Activated T-cell treated with anti-CD3 and anti-CD28 coated beads for 1 hour (primary cell): ENCODE results near the gene ITIH2.
"Not testable (repeated sequence)": the region's sequence is repeated elsewhere in the genome, so short reads cannot be mapped to it uniquely, and the experiment has no call there.

Experiments used
- DNase-seq: peaks from one replicate; pipeline ENCODE4 v3.0.0-alpha.2; 2020; ENCODE audit warnings: low read depth

Gene ITIH2

DNA sequence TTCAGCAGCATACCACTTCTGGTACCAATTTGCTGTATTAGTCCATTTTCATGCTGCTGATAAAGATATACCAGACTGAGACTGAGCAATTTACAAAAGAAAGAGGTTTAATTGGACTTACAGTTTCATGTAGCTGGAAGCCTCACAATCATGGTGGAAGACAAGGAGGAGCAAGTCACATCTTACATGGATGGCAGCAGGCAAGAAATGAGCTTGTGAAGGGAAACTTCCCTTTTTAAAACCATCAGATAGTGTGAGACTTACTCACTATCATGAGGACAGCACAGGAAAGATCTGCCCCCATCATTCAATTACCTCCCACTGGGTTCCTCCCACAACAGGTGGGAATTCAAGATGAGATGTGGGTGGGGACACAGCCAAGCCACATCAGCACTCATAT, 9.9 kb upstream of the ITIH2 start:
- not testable (repeated sequence) for DNase-seq

DNA sequence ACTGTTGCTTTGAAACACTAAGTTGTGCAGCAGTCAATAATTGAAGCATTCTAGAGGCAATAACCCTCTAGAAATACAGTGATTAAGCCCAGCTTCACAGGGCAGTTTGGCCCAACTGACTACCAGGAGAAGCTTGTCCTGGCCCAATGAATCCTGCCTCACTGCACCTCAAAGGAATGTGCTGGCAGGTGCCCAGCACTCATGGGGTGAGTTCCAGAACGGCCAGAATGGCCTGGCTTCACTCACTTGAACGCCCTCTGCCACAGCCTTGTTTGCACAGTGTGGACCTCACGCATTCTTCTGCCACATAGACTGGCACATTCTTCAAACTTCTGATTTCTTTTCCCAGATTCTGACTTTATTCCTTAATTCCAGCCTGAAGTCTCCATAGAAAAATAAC, 6.6 kb upstream of the ITIH2 start:
- no peak for DNase-seq

- no peak for DNase-seq
These were observed 5.7 kb upstream of the ITIH2 start for GRCh38 chr10:7697426-7697825.

DNA sequence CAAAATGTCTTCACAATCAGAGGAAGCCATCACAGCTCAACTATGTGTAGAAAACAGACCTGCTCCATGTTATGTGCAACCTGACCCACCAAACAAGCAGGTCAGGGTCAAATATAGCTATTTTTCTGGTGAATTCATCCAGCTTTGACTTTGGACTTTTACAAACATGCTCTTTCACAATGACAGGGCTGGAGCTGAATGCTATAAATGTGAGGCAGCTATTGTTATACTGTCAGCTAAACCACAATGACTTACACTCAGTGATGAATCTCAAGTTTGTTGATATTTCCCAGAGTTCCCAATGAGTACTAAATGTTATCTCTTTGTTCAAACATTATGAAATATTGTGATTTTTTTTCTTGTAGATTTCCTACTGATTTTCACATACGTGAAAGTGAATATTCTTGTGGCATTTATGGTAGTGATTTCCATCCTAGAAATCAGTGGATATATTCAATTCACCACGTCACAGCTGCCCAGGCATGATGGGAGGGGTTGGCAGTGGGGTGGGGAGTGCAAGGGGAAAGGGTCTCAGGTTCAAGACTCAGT, 2.5 kb upstream of the ITIH2 start:
- DNase-seq: no peak

DNA sequence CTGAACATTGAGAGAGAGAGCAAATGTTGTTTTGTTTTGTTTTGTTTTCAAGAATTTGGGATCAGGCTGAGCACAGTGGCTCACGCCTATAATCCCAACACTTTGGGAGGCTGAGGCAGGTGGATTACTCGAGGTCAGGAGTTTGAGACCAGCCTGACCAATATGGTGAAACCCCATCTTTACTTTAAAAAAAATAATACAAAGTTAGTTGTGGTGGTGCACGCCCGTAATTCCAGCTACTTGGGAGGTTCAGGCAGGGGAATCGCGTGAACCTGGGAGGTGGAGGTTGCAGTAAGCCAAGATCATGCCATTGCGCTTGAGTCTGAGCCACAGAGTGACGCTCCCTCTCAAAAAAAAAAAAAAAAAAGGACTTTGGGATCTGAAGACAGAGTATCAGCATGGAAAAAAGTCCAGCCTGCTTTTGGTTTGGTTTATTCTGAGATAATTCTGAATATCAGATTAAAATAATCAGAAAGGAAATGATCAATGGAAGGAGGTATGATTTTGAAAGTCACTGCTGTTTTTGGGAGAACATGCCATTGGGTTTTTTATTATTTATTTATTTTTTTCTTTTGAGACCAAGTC, 1.9 kb upstream of the ITIH2 start:
- DNase-seq: no peak

DNA sequence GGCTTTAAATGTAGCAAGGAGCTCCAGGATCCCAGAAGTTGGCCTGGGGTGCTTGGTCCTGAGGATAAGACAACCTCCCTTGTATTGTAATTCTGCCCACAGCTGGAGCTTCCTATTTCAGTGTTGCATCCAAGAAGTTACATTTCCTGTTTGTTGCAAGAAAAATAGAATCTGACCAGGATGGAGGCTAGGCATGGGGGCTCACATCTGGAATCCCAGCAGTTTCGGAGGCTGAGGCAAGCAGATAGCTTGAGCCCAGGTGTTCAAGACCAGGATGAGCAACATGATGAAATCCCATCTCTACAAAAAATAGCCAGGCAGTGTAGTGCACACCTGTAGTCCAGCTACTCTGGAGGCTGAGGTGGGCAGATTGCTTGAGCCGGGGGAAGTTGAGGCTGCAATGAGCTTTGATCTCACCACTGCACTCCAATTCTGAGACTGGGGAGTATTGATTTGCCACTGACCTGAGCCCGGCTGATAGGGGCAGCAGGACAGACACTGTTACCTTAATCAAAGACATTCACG, 766 bp upstream of the ITIH2 start:
- DNase-seq: no peak

- DNase-seq: no peak
These were observed 1.2 kb downstream of the ITIH2 start for GRCh38 chr10:7704071-7705016.

GRCh38 chr10:7705341-7705740, 2.2 kb downstream of the ITIH2 start:
- DNase-seq: no peak

- DNase-seq: no peak
These were observed 3.5 kb downstream of the ITIH2 start for GRCh38 chr10:7706534-7707073.

DNA sequence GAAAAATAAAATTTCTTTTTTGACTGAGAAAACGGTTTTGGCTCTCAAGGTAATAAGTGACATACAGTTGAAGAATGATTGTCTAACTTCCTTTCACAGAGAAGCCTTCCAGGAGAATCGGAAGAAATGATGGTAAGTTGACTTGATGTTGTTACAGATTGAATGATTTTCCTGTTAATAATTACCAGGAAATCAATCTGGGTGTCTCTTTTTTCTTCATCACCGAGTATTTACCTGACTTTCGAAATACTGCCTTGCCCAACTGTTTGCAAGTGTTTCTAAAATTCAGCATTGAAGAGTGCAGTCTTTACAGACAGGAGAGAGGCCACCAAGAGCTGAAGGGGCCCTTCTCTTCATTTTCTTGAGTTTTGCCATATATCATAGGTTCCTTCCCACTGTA, 4.0 kb downstream of the ITIH2 start:
- no peak for DNase-seq

DNA sequence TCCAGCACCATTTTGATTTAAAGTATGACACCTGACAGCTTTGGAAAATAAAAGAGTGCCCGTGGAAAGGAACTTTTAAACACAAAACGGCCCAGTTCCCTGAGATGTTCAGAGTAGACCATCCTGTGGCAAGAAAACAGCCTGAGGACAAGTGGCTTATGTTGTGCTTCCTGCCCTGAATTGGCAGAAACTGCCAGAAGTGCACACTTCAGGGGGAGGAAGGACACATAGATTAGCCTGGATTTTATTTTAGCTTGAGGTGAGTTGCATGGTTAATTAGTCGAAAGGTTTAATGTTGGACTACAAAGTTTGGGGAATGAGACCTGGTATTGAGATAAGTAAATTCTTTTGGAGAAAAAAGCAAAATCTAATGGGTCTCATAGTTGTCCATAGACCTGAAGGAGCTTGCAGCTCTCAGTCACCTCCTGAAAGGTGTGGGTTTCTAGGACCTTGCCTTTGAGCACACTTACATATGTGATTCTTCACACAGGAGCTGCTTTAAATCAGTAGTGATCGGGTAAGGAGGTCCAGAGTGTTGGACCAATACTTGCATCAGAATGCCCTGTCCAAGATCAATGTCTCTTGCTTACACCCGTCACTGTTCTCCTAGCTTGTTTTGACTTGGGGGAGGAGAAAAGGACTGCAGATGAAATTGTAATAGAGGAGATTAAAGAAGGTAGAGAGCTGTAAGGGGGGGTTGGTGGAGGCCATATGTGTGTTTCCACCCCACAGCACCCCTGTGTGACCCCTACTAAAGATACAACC, 4.9 kb downstream of the ITIH2 start:
- DNase-seq: no peak

GRCh38 chr10:7708832-7709231, 5.7 kb downstream of the ITIH2 start:
- DNase-seq: no peak

DNA sequence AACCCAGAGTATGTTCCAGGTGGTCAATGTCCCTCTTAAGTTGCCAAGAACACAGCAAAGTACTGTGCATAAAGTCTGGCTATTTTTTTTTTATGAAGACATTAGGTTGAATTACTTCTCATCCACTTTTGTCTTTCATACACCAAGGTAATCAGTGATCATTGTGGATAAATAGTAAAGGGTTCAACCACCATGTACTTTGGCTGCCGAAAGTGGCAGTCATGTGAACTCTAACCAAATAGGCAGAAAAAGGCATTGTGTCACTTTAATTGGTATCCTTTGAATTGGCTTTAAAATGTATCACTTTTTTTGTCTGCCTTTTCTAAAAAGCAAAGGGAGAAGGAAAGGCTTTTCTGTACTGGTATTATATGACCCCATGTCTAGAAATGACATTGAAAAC, 7.3 kb downstream of the ITIH2 start:
- DNase-seq: no peak

DNA sequence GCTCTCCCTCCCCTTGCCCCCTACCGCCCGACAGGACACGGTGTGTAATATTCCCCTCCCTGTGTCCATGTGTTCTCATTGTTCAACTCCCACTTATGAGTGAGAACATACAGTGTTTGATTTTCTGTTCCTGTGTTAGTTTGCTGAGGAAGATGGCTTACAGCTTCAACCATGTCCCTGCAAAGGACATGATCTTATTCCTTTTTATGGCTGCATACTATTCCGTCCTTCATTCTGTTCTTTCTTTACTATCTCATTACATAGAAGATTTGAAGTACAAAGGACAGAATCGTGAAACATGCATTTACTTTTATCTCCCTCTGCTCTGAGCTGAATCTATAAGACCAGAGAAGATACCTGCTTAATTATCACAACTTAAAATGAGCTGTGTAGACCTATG, 8.0 kb downstream of the ITIH2 start:
- DNase-seq: not testable (repeated sequence)

DNA sequence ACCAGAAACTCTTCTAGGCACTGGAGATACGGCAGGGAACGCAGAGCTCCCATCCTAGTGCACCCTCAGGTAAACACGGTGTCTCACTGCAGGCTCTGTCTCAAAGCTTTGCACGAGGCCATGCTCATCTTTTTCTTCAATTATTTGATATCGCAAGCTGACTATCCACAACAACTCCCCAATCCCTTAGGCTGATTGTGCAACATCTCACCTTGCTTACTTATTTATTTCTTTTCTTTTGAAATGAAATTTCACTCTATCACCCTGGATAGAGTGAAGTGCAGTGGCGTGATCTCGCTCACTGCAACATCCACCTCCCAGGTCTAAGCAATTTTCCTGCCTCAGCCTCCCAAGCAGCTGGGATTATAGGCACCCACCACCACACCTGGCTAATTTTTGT, 12.4 kb downstream of the ITIH2 start:
- DNase-seq: no peak

DNA sequence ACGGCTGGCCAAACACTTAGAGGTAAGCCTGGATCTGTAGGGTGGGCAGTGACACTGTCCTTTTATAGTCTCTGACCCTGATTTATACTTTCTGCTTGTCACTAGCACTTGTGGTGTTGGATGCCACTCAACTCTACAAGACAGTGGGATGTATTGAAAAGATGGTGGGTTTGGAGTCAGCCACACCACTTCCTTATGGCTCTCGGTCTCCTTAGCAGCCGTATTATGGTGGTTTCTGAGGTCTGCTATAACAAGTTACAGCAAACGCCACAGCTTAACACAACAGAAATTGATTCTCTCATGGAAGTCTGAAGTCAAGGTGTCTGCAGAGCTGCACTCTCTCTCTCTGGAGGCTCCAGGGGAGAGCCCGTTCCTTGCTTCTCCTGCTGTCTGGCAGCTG, 14.7 kb downstream of the ITIH2 start:
- DNase-seq: no peak

- DNase-seq: no peak
These were observed 15.6 kb downstream of the ITIH2 start for GRCh38 chr10:7718685-7719084.

DNA sequence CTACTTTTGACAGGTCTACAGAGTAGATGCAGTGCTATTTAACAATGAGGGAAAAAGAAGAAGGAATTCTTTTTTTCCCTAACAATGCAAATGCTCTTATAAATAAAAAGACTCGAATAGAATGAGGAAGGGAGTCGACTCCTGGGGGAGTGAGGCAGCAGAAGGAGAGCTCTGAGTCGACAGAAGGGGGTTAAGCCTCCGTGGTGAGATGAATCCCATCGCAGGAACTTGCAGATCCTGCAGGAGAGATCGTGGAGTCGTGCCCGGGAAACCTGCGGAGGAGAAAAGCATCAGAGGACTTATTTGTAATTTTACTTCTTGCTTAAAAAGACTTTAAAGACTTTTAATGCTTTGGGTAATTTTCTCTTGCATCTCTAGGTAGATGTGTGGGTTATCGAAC, 17.4 kb downstream of the ITIH2 start:
- DNase-seq: no peak

DNA sequence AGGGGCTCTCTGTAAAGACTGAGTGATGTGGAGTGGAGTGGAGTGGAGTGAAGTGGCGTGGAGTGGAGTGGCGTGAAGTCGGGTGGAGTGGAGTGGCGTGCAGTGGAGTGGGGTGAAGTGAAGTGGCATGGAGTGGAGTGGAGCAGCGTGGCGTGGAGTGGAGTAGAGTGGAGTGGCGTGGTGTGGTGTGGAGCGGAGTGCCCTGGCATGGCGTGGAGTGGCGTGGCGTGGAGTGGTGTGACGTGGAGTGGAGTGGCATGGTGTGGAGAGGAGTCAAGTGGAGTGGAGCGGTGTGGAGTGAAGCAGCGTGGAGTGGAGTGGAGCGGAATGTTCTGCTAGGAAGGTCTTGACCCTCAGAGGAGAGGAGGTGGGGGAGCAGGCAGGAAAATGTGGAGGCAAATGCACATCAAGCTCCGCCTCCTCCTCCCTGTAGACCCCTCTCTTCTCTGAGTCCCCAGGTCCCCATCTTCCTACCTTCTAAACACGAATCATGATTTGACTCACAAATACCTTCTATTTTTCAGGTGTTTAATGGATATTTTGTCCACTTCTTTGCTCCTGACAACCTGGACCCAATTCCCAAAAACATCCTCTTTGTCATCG, 19.9 kb downstream of the ITIH2 start:
- no peak for DNase-seq

DNA sequence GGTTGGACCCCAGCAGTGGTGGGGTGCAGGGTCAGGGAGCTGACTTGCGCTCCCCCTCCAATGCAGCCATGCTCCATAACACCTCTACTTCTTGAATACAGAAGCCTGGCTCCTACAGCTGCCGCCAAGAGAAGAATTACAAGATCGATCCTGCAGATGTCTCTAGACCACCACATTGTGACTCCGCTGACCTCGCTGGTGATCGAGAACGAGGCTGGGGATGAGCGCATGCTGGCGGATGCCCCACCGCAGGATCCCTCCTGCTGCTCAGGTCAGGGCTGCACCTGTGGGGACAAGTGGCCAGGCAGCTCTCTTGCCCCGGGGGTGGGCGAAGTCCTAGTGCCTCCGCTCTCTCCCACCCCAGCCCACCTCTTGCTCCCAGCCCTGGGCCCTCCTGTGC, 31.7 kb downstream of the ITIH2 start:
- DNase-seq: no peak

DNA sequence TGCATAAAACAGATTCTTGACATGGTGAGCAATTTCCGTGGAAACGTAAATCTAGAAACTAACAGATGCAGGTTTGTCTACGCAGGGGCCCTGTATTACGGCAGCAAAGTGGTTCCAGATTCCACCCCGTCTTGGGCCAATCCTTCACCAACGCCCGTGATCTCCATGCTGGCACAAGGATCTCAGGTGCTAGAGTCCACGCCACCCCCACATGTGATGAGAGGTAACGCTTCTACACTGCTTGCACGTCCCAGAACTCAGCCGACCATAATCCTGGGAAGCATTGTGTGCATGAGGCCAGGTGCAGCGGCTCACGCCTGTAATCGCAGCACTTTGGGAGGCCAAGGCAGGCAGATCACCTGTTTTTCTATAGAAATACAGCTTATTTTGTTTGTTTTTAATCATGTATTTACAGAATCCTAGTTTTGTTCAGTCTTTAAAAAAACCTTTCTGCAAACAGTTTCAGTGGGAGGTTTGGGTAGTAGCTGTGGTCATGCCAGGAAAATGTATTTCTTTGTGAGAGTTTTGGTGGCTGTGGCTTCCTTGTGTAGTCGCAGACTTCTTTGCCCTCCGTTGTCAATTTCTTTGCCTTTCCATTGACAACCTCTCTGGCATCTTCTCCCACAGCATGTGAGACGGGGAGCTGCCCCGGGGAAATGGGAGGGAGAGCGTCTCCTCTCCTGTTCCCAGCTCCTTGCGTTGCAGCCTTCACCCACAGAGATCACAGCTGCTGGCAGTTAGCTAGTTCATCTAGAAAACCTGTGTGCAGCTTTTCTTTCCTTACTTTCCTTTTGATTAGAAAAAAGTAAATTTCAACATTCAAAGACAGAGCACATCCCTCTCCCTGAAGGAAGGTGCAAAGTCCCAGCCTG, 35.7 kb downstream of the ITIH2 start:
- DNase-seq: no peak
